Right cardiac atrium (tissue), 5 donors: ENCODE measurements around the gene E2F2. TPM values are rescaled to one million over a fixed set of nuclear protein-coding genes. Genes with fewer than 3 reads are reported as not detected.

Experiments
- ATAC-seq, 2 donors: fragments of 200-7000 bp; cut with Tn5 transposase; one replicate each; pipeline versions ENCODE4 v1.8.0 to v1.9.1; 2020; ENCODE audit warnings: moderate library complexity in 2 of 2, mild to moderate bottlenecking in 1 of 2
- DNase-seq, 3 donors: peaks; one replicate each; pipeline ENCODE4 v3.0.0-alpha.2; 2020
- H3K27ac ChIP-seq: one replicate; pipeline ENCODE4 v1.5.1; 2013; ENCODE audit warnings: mild to moderate bottlenecking, low read length, control low read depth, moderate library complexity
- H3K27me3 ChIP-seq: one replicate; pipeline ENCODE4 v1.6.1; 2013; ENCODE audit not compliant: control insufficient read depth, insufficient read depth
- H3K4me1 ChIP-seq: one replicate; pipeline ENCODE4 v1.6.1; 2013; ENCODE audit warnings: low read length; ENCODE audit not compliant: control insufficient read depth, insufficient read depth
- H3K4me3 ChIP-seq: one replicate; pipeline ENCODE4 v1.5.1; 2013; ENCODE audit warnings: low read length, control low read depth
- H3K9me3 ChIP-seq: one replicate; pipeline ENCODE4 v1.6.1; 2013; ENCODE audit warnings: low read length; ENCODE audit not compliant: control insufficient read depth
- WGBS: extraction: QIAGEN DNeasy Blood & Tissue Kit; methylation state at CpG from one replicate; pipeline ENCODE4 v1.1.7; 2013; 5-methylcytosine and 5-hydroxymethylcytosine counted together
- intact Hi-C, 4 donors: fragments of 100-400 bp; cut with DNase I; formaldehyde crosslinking; loops; one replicate each; pipeline versions ENCODE4 v1.11.0 to v1.14.0; 2022 to 2023
- polyA plus RNA-seq: library from polyadenylated mRNA; stranded (reverse); fragments of 200-250 nt; gene quantifications from one replicate; pipeline ENCODE4 v1.2.3, GENCODE V29; 2013
- total RNA-seq, 4 donors: library from RNA; stranded (reverse); fragmentation: NEBNext Ultra II Directional; extraction: Animal tissue kit (Norgen Biotek cat#: 25700); gene quantifications; one replicate each; pipeline ENCODE4 v1.2.1, GENCODE V29; 2021
- donor health status: healthy with polysubstance abuse.
- donor health status: DM: no; HTN: yes; CAD: no.
- donor health status: DM: no; HTN: no; CAD: no.
- donor health status: DM: no; HTN: yes; CAD: no; lungs with severe emphysema.
- donor health status: DM: yes; HTN: yes; CAD: no.

E2F2 gene
- total and polyA plus RNA-seq, 5 donors = 0.05 to 0.82 (median 0.23) TPM; not detected in 1

- H3K4me1 ChIP-seq = peaks cover 3% of the 10 kb centered on the region
- no peak for DNase-seq
- no peaks in the 10 kb centered on the region for H3K9me3 ChIP-seq
- intact Hi-C loops = no loop called here
- no peak overlapping the region for H3K27ac ChIP-seq
- ATAC-seq = no peak
- 95% methylated on average over 4 of the region's 4 CpGs for WGBS
- no peaks in the 10 kb centered on the region for H3K27me3 ChIP-seq
- H3K4me3 ChIP-seq = no peak overlapping the region
These were observed 39.1 kb upstream of the E2F2 start for GRCh38 chr1:23570001-23570691.

DNA sequence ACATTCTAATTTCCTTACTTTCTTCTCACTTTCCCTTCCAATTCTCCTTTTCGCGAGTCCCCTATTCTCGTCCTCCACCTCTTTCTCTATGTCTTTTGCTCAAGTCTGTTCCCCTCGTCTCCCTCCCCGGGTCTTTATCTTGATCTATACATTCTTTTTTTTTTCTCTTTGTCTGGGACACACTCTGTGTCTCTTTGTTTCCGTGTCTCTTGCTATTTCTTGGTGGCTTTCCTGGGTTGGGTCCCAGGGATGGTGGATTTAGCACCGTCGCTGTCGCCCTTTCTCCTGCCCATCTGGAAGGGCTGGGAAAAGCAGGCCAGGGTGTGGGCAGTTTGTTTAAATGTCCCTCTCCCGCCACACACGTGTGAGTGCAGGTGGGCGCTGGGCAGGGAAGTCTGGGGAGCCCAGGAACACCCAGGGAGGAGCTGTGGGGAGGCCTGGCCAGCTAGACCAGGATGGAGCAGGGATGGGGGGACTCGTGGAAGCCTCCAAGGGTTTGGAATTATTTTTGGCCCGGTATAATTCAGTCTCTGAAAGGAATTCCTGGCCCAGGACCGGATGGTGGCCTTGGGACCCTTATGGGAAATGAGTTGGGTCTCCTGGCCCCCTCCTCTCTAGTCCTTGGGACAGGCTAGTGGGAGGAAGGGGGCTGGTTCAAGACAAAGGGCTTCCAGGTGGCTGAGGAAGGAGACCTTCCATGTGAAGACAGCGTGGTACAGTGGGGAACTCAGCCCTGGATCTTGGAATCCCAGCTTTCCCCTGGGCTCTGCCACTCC, 37.8 kb upstream of the E2F2 start:
- Histone ChIP-seq H3K27me3 (no peaks in the 10 kb centered on the region), H3K4me3 (peak overlapping the region; percentile 95), H3K4me1 (peaks cover 6% of the 10 kb centered on the region), H3K27ac (peak overlapping the region; percentile 73), H3K9me3 (no peaks in the 10 kb centered on the region)
- intact Hi-C loops = no loop called here
- ATAC-seq (peak; percentile 17 to 46), DNase-seq (peak in 1 of 3 donors; percentile 60)
- WGBS = 23% methylated on average over 16 of the region's 16 CpGs

- no peaks in the 10 kb centered on the region for H3K9me3 ChIP-seq
- no peaks in the 10 kb centered on the region for H3K27me3 ChIP-seq
These were observed 37.1 kb upstream of the E2F2 start for GRCh38 chr1:23567996-23568607.

DNA sequence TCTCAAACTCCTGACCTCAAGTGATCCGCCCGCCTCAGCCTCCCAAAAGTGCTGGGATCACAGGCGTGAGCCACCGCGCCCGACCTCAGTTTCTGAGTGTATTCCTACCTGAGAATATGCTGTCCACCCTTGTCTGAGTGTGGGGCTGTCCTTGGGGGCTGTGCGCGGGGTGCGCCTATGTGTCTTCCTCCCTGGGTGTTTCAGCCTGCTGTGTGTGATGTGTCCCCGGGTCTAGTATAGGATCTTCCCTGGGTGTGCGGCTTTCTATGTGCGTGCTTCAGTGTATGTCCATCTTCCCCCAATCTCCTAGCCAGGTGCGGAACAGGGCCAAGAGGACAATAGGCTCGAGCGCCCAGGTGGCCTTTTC, 36.6 kb upstream of the E2F2 start:
- Histone ChIP-seq H3K4me1 (peaks cover 6% of the 10 kb centered on the region), H3K9me3 (no peaks in the 10 kb centered on the region), H3K27me3 (no peaks in the 10 kb centered on the region), H3K4me3 (peak overlapping the region; percentile 95), H3K27ac (peak overlapping the region; percentile 87)
- ATAC-seq (peak; percentile 9 to 13), DNase-seq (peak in 1 of 3 donors; percentile 58)
- intact Hi-C loops = no loop called here
- 68% methylated on average over 15 of the region's 15 CpGs for WGBS

More at GRCh38 chr1:23567996-23568607, 37.1 kb upstream of the E2F2 start:
- peak overlapping the region; percentile 95 for H3K4me3 ChIP-seq
- peaks cover 6% of the 10 kb centered on the region for H3K4me1 ChIP-seq
- intact Hi-C loops = no loop called here
- DNase-seq (peak in 2 of 3 donors; percentile 83 to 84), ATAC-seq (peak; percentile 44 to 47)
- WGBS = 1% methylated on average over 66 of the region's 66 CpGs
- peak overlapping the region; percentile 87 for H3K27ac ChIP-seq

GRCh38 chr1:23566304-23566703, 35.3 kb upstream of the E2F2 start:
- no peak for DNase-seq
- H3K4me3 ChIP-seq = no peak overlapping the region
- no peaks in the 10 kb centered on the region for H3K27me3 ChIP-seq
- H3K9me3 ChIP-seq = no peaks in the 10 kb centered on the region
- peak overlapping the region; percentile 51 for H3K27ac ChIP-seq
- WGBS = 78% methylated on average over 6 of the region's 6 CpGs
- peaks cover 9% of the 10 kb centered on the region for H3K4me1 ChIP-seq
- ATAC-seq = no peak
- intact Hi-C loops = no loop called here

GRCh38 chr1:23565776-23566175, 34.7 kb upstream of the E2F2 start:
- ATAC-seq = no peak

GRCh38 chr1:23564529-23565122, 33.6 kb upstream of the E2F2 start:
- 48% methylated on average over 10 of the region's 10 CpGs for WGBS
- peak overlapping the region; percentile 82 for H3K27ac ChIP-seq
- ATAC-seq = no peak
- DNase-seq = no peak
- intact Hi-C loops = no loop called here
- H3K9me3 ChIP-seq = no peaks in the 10 kb centered on the region
- H3K27me3 ChIP-seq = no peaks in the 10 kb centered on the region
- no peak overlapping the region for H3K4me3 ChIP-seq
- H3K4me1 ChIP-seq = peaks cover 9% of the 10 kb centered on the region

More at GRCh38 chr1:23565776-23566175, 34.7 kb upstream of the E2F2 start:
- Histone ChIP-seq H3K4me3 (no peak overlapping the region), H3K9me3 (no peaks in the 10 kb centered on the region), H3K27me3 (no peaks in the 10 kb centered on the region), H3K4me1 (peaks cover 9% of the 10 kb centered on the region), H3K27ac (peak overlapping the region; percentile 51)
- no peak for DNase-seq
- intact Hi-C loops = no loop called here
- 93% methylated on average over 3 of the region's 3 CpGs for WGBS

DNA sequence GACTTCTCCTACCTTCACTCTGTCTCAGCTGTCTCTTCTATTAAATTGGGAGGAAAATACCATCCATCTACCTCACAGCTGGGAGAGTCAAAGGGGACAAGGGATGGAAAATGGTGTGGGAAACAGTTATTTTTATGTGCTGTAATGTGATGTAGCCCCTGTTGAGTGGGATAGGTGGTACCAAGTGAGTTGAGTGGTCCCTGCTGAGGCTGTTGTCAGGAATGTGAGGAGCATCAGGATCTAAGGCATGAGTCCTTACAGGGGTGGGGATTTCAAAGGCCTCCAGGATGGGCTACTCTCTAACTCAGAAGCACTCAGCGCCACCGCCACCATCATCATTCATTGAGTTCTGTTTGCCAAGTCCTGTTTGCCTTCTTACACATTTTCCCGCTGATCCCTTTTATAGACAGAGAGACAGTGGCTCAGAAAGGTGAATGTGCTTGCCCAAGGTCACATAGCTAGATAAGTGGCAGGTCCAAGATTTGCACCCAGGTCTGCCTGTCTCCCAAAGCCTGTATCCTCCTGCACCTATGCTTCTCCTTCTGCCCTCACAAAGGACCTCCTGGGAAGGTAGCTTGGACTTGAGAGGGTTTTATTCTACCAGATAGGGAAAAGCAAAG, 32.8 kb upstream of the E2F2 start:
- no peak for DNase-seq
- WGBS = 94% methylated on average over 3 of the region's 3 CpGs
- Histone ChIP-seq H3K4me3 (no peak overlapping the region), H3K9me3 (no peaks in the 10 kb centered on the region), H3K27me3 (no peaks in the 10 kb centered on the region), H3K27ac (peak overlapping the region; percentile 94), H3K4me1 (peaks cover 9% of the 10 kb centered on the region)
- intact Hi-C loops = no loop called here
- ATAC-seq = no peak

GRCh38 chr1:23563003-23563402, 32.0 kb upstream of the E2F2 start:
- Histone ChIP-seq H3K27me3 (no peaks in the 10 kb centered on the region), H3K4me1 (peaks cover 9% of the 10 kb centered on the region), H3K9me3 (no peaks in the 10 kb centered on the region), H3K4me3 (no peak overlapping the region), H3K27ac (peak overlapping the region; percentile 94)
- 53% methylated on average over 9 of the region's 9 CpGs for WGBS
- peak in 1 of 3 donors; percentile 65 for DNase-seq
- intact Hi-C loops = no loop called here
- no peak for ATAC-seq

- Histone ChIP-seq H3K27me3 (no peaks in the 10 kb centered on the region), H3K27ac (peak overlapping the region; percentile 99), H3K9me3 (no peaks in the 10 kb centered on the region), H3K4me1 (peaks cover 7% of the 10 kb centered on the region), H3K4me3 (peak overlapping the region; percentile 46)
- DNase-seq (peak; percentile 99 to 100 (median 99)), ATAC-seq (peak; percentile 87 to 90)
- WGBS = 4% methylated on average over 19 of the region's 19 CpGs
- intact Hi-C loops = no loop called here
These were observed 31.3 kb upstream of the E2F2 start for GRCh38 chr1:23562137-23562876.
